Testis (tissue), 2 donors: ENCODE data around the gene UBR2.

Experiments
- CTCF ChIP-seq, 3 experiments: fragments of 450-650 bp in 2 of 3; fragments of 200-600 bp in 1 of 3; sonication (generic) in 1 of 3; IDR thresholded peaks; one replicate each; pipeline ENCODE4 v1.5.1; 2016 to 2019; ENCODE audit warnings: antibody characterized with exemption in 3 of 3, mild to moderate bottlenecking in 2 of 3, moderate library complexity in 1 of 3
- POLR2A ChIP-seq: fragments of 450-650 bp; IDR thresholded peaks from one replicate; pipeline ENCODE4 v1.6.1; 2017; ENCODE audit warnings: antibody characterized with exemption, mild to moderate bottlenecking, moderate library complexity

GRCh38 chr6:42690872-42691271, 127.0 kb downstream of the UBR2 start:
- no peak for TF ChIP-seq POLR2A
- TF ChIP-seq CTCF (IDR thresholded peaks at IDR 0.05): no peak
